Naive thymus-derived CD4-positive, alpha-beta T cell (primary cell): ENCODE measurements around the gene CSRNP3. TPM values are rescaled to one million over a fixed set of nuclear protein-coding genes. Genes with fewer than 3 reads are reported as not detected.

Experiments
- ATAC-seq: fragments of 150-1000 bp; cut with Tn5 transposase; 2 replicates; pipeline ENCODE4 v1.10.0; 2021; ENCODE audit warnings: mild to moderate bottlenecking, moderate library complexity
- CTCF ChIA-PET: fragments of 350-600 bp; sonication (Branson Sonifier 250); formaldehyde crosslinking; loops from one replicate; lab custom pipeline; 2021; ENCODE audit warnings: antibody characterized with exemption; lab: Charles Lee
- POLR2A ChIA-PET: fragments of 350-600 bp; sonication (Branson Sonifier 250); formaldehyde crosslinking; loops from one replicate; lab custom pipeline; 2021; ENCODE audit warnings: antibody characterized with exemption, inconsistent platforms; lab: Charles Lee
- DNase-seq, 9 donors: peaks; one replicate each; pipeline versions ENCODE4 v3.0.0 to v3.0.0-alpha.2; 2020 to 2022; ENCODE audit warnings: mixed read lengths in 1 of 9
- H3K27ac ChIP-seq: one replicate; pipeline ENCODE4 v1.7.0; 2013; ENCODE audit warnings: mild to moderate bottlenecking, low read depth, low read length, moderate library complexity
- H3K27me3 ChIP-seq, 2 donors: one replicate each; pipeline ENCODE4 v1.7.0; 2013; ENCODE audit warnings: low read length in 2 of 2, mild to moderate bottlenecking in 2 of 2, moderate library complexity in 2 of 2; ENCODE audit not compliant: control insufficient read depth in 2 of 2, insufficient read depth in 2 of 2
- H3K36me3 ChIP-seq, 3 experiments: 1 replicate in 2 of 3; 2 replicates in 1 of 3; pipeline ENCODE4 v1.7.0; 2013; ENCODE audit warnings: low read length in 3 of 3, mild to moderate bottlenecking in 3 of 3, moderate library complexity in 1 of 3; ENCODE audit not compliant: insufficient read depth in 3 of 3, control insufficient read depth in 2 of 3
- H3K4me1 ChIP-seq, 2 donors: one replicate each; pipeline ENCODE4 v1.7.0; 2013; ENCODE audit warnings: low read length in 2 of 2, mild to moderate bottlenecking in 2 of 2, moderate library complexity in 1 of 2; ENCODE audit not compliant: control insufficient read depth in 2 of 2, insufficient read depth in 2 of 2
- H3K4me3 ChIP-seq: 2 replicates; pipeline ENCODE4 v1.7.0; 2013; ENCODE audit warnings: mild to moderate bottlenecking, low read length
- H3K9me3 ChIP-seq, 3 experiments: 1 replicate in 2 of 3; 2 replicates in 1 of 3; pipeline ENCODE4 v1.7.0; 2013; ENCODE audit warnings: low read length in 3 of 3; ENCODE audit not compliant: control insufficient read depth in 2 of 3
- H3K27ac Mint-ChIP-seq, 9 donors: one replicate each; pipeline ENCODE4 v1.8.0; 2020 to 2022; ENCODE audit warnings: mixed read lengths in 9 of 9, mild to moderate bottlenecking in 8 of 9, moderate library complexity in 5 of 9, inconsistent platforms in 2 of 9
- H3K27me3 Mint-ChIP-seq, 5 donors: one replicate each; pipeline ENCODE4 v1.8.0; 2021 to 2022; ENCODE audit warnings: mixed read lengths in 5 of 5, mild to moderate bottlenecking in 1 of 5
- H3K36me3 Mint-ChIP-seq, 5 donors: one replicate each; pipeline ENCODE4 v1.8.0; 2020 to 2022; ENCODE audit warnings: mixed read lengths in 5 of 5, mild to moderate bottlenecking in 3 of 5, inconsistent platforms in 1 of 5
- H3K4me1 Mint-ChIP-seq, 7 donors: one replicate each; pipeline ENCODE4 v1.8.0; 2020 to 2022; ENCODE audit warnings: mixed read lengths in 7 of 7, mild to moderate bottlenecking in 3 of 7, inconsistent platforms in 1 of 7
- H3K4me3 Mint-ChIP-seq, 10 donors: one replicate each; pipeline ENCODE4 v1.8.0; 2020 to 2022; ENCODE audit warnings: mild to moderate bottlenecking in 10 of 10, mixed read lengths in 10 of 10, moderate library complexity in 6 of 10, inconsistent platforms in 2 of 10
- H3K9me3 Mint-ChIP-seq, 11 donors: one replicate each; pipeline ENCODE4 v1.8.0; 2020 to 2022; ENCODE audit warnings: mixed read lengths in 11 of 11, mild to moderate bottlenecking in 4 of 11, inconsistent platforms in 1 of 11, moderate library complexity in 1 of 11
- intact Hi-C, 2 donors: fragments of 100-400 bp; cut with micrococcal nuclease; formaldehyde crosslinking; loops; one replicate each; pipeline ENCODE4 v1.15.1; 2023
- polyA plus RNA-seq, 2 donors: library from polyadenylated mRNA; unstranded; fragments of 300-500 nt; fragmentation: Illumina TruSeq; gene quantifications; one replicate each; pipeline ENCODE4 v1.2.3, GENCODE V29; 2021
- total RNA-seq, 6 experiments: library from RNA in 5 of 6; stranded (reverse) in 5 of 6; gene quantifications; 1 replicate in 5 of 6; 2 replicates in 1 of 6; pipeline ENCODE4 v1.2.3 and lab custom pipeline; 2021 to 2026

CSRNP3 gene
- total and polyA plus RNA-seq, 7 experiments from 2014 or later: not detected

GRCh38 chr2:165529130-165529529 is 59.6 kb downstream of the CSRNP3 start:
- ATAC-seq (no peak), DNase-seq (no peak)
- Mint-ChIP-seq H3K36me3 (no peaks in the 10 kb centered on the region), H3K27me3 (peaks cover 0 to 12% (median 6%) of the 10 kb centered on the region in 5 donors), H3K4me1 (peaks cover 0 to 2% (median 0%) of the 10 kb centered on the region in 7 donors), H3K4me3 (no peak overlapping the region), H3K9me3 (peaks cover 0 to 5% (median 0%) of the 10 kb centered on the region in 11 donors), H3K27ac (no peak overlapping the region)
- Histone ChIP-seq H3K36me3 (no peaks in the 10 kb centered on the region), H3K27me3 (no peaks in the 10 kb centered on the region), H3K4me3 (no peak overlapping the region), H3K9me3 (no peaks in the 10 kb centered on the region), H3K27ac (no peak overlapping the region), H3K4me1 (no peaks in the 10 kb centered on the region)
- CTCF ChIA-PET: no interaction called here
- intact Hi-C loops: no loop called here
- POLR2A ChIA-PET: no interaction called here

- H3K27ac Mint-ChIP-seq: no peak overlapping the region
- H3K4me3 ChIP-seq: no peak overlapping the region
- H3K36me3 Mint-ChIP-seq: no peaks in the 10 kb centered on the region
- intact Hi-C loops: no loop called here
- DNase-seq (no peak), ATAC-seq (no peak)
- CTCF ChIA-PET: no interaction called here
- H3K9me3 ChIP-seq: no peaks in the 10 kb centered on the region
- no peak overlapping the region for H3K27ac ChIP-seq
- H3K4me1 ChIP-seq: no peaks in the 10 kb centered on the region
- peaks cover 0 to 16% (median 3%) of the 10 kb centered on the region in 5 donors for H3K27me3 Mint-ChIP-seq
- H3K9me3 Mint-ChIP-seq: peaks cover 0 to 5% (median 0%) of the 10 kb centered on the region in 11 donors
- H3K36me3 ChIP-seq: no peaks in the 10 kb centered on the region
- H3K27me3 ChIP-seq: no peaks in the 10 kb centered on the region
- H3K4me3 Mint-ChIP-seq: no peak overlapping the region
- peaks cover 0 to 2% (median 0%) of the 10 kb centered on the region in 7 donors for H3K4me1 Mint-ChIP-seq
- POLR2A ChIA-PET: no interaction called here
Observed at GRCh38 chr2:165533331-165533730, 63.8 kb downstream of the CSRNP3 start.

- Histone ChIP-seq H3K9me3 (no peaks in the 10 kb centered on the region), H3K4me3 (no peak overlapping the region), H3K27ac (no peak overlapping the region), H3K4me1 (no peaks in the 10 kb centered on the region), H3K27me3 (no peaks in the 10 kb centered on the region), H3K36me3 (no peaks in the 10 kb centered on the region)
- Mint-ChIP-seq H3K27me3 (peaks cover 0 to 6% (median 3%) of the 10 kb centered on the region in 5 donors), H3K27ac (no peak overlapping the region), H3K4me3 (no peak overlapping the region), H3K36me3 (no peaks in the 10 kb centered on the region), H3K9me3 (peaks cover 0 to 5% (median 0%) of the 10 kb centered on the region in 11 donors), H3K4me1 (peaks cover 0 to 2% (median 0%) of the 10 kb centered on the region in 7 donors)
- POLR2A ChIA-PET: no interaction called here
- ATAC-seq (no peak), DNase-seq (no peak)
- intact Hi-C loops: no loop called here
- CTCF ChIA-PET: no interaction called here
Observed at GRCh38 chr2:165535471-165535870, 66.0 kb downstream of the CSRNP3 start.

- Mint-ChIP-seq H3K27ac (no peak overlapping the region), H3K4me3 (no peak overlapping the region), H3K9me3 (peaks cover 0 to 2% (median 0%) of the 10 kb centered on the region in 11 donors), H3K36me3 (no peaks in the 10 kb centered on the region), H3K27me3 (peaks cover 0 to 7% (median 4%) of the 10 kb centered on the region in 5 donors), H3K4me1 (no peaks in the 10 kb centered on the region)
- Histone ChIP-seq H3K4me1 (no peaks in the 10 kb centered on the region), H3K27ac (no peak overlapping the region), H3K27me3 (no peaks in the 10 kb centered on the region), H3K36me3 (no peaks in the 10 kb centered on the region), H3K9me3 (no peaks in the 10 kb centered on the region), H3K4me3 (no peak overlapping the region)
- intact Hi-C loops: no loop called here
- ATAC-seq: no peak
- ChIA-PET CTCF (no interaction called here), POLR2A (no interaction called here)
- DNase-seq: no peak
Observed at GRCh38 chr2:165536851-165537499, 67.5 kb downstream of the CSRNP3 start.

- Histone ChIP-seq H3K36me3 (no peaks in the 10 kb centered on the region), H3K27me3 (no peaks in the 10 kb centered on the region), H3K27ac (no peak overlapping the region), H3K4me3 (no peak overlapping the region), H3K4me1 (no peaks in the 10 kb centered on the region), H3K9me3 (no peaks in the 10 kb centered on the region)
- POLR2A ChIA-PET: no interaction called here
- intact Hi-C loops: no loop called here
- CTCF ChIA-PET: no interaction called here
- ATAC-seq: no peak
- H3K27me3 Mint-ChIP-seq: peaks cover 0 to 7% (median 4%) of the 10 kb centered on the region in 5 donors
- no peak for DNase-seq
- H3K4me1 Mint-ChIP-seq: no peaks in the 10 kb centered on the region
- H3K4me3 Mint-ChIP-seq: no peak overlapping the region
- no peaks in the 10 kb centered on the region for H3K36me3 Mint-ChIP-seq
- no peak overlapping the region for H3K27ac Mint-ChIP-seq
- H3K9me3 Mint-ChIP-seq: peaks cover 0 to 2% (median 0%) of the 10 kb centered on the region in 11 donors
Observed at GRCh38 chr2:165539985-165540384, 70.5 kb downstream of the CSRNP3 start.

- DNase-seq (no peak), ATAC-seq (no peak)
- H3K27me3 Mint-ChIP-seq: peaks cover 0 to 4% (median 0%) of the 10 kb centered on the region in 5 donors
- Histone ChIP-seq H3K9me3 (no peaks in the 10 kb centered on the region), H3K27me3 (no peaks in the 10 kb centered on the region), H3K27ac (no peak overlapping the region), H3K4me1 (no peaks in the 10 kb centered on the region), H3K4me3 (no peak overlapping the region), H3K36me3 (no peaks in the 10 kb centered on the region)
- H3K4me1 Mint-ChIP-seq: no peaks in the 10 kb centered on the region
- POLR2A ChIA-PET: no interaction called here
- intact Hi-C loops: no loop called here
- H3K36me3 Mint-ChIP-seq: no peaks in the 10 kb centered on the region
- CTCF ChIA-PET: no interaction called here
- no peak overlapping the region for H3K4me3 Mint-ChIP-seq
- H3K9me3 Mint-ChIP-seq: no peaks in the 10 kb centered on the region
- H3K27ac Mint-ChIP-seq: no peak overlapping the region
Observed at GRCh38 chr2:165544897-165545296, 75.4 kb downstream of the CSRNP3 start.

GRCh38 chr2:165547900-165548299 is 78.4 kb downstream of the CSRNP3 start:
- ChIA-PET CTCF (no interaction called here), POLR2A (no interaction called here)
- Histone ChIP-seq H3K9me3 (no peaks in the 10 kb centered on the region), H3K27me3 (no peaks in the 10 kb centered on the region), H3K36me3 (no peaks in the 10 kb centered on the region), H3K4me3 (no peak overlapping the region), H3K27ac (no peak overlapping the region), H3K4me1 (no peaks in the 10 kb centered on the region)
- Mint-ChIP-seq H3K9me3 (no peaks in the 10 kb centered on the region), H3K27ac (no peak overlapping the region), H3K27me3 (no peaks in the 10 kb centered on the region), H3K4me1 (no peaks in the 10 kb centered on the region), H3K36me3 (no peaks in the 10 kb centered on the region), H3K4me3 (no peak overlapping the region)
- intact Hi-C loops: no loop called here
- ATAC-seq: no peak
- DNase-seq: no peak
